ENCODE data around the gene PIGX.

- TF ChIP-seq POLR2A (IDR thresholded peaks at IDR 0.05; ENCODE audit: low read length) (no peak), GATA1 (IDR thresholded peaks at IDR 0.05; ENCODE audit: low read depth, low read length) (no peak)
These were observed 14.9 kb upstream of the PIGX start for GRCh38 chr3:196697270-196697669.
